Stimulated activated CD4-positive, alpha-beta T cell treated with anti-CD3 and anti-CD28 coated beads, Interleukin-12 subunit alpha, Interleukin-12 subunit beta, amount 100 ng/mL, for 4 hours (primary cell): Measurements from ENCODE around the gene RNU6-7.

Experiments used
- DNase-seq: peaks from one replicate; pipeline ENCODE4 v3.0.0-alpha.2; 2020

Gene RNU6-7

GRCh38 chr14:32205984-32206383, 4.1 kb downstream of the RNU6-7 start:
- DNase-seq = no peak

DNA sequence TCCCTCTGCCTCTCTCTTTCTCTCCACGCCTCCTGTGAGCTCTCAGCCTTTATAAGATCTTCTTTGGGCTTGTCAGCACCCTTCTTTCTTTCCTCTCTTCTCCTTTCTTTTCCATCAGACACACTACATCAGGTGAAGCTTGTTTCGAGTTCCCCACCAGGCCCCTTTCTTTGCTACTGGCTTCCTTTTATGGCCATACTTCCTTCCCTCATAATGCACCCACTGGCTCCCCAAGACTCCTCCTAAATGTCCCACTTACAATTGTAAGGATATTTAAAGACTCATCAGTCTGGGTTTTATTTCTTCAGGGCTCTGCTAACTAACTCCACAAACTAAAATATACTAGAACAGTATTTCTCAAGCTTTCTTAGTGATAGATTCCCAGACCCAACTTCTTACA, 4.7 kb downstream of the RNU6-7 start:
- no peak for DNase-seq

GRCh38 chr14:32208490-32208889, 6.6 kb downstream of the RNU6-7 start:
- no peak for DNase-seq

DNA sequence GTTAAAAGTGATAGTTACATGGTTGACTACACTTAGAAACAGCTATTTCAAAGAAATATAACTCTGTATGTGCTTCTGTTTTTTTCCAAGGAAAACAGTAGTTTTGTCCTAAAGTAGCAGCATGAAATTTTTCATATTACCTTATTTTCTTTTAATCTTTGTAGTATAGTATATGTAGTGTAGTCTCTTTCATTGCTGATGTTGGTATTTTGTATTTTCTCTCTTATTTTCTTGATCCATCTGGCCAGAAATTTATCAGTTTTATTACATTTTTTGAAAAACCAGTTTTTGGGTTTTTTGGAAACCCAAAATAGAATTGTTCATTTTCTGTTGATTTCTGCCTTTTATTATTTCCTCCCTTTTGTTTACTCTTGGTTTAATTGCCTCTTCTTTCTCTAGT, 7.6 kb downstream of the RNU6-7 start:
- no peak for DNase-seq

- no peak for DNase-seq
Observed at GRCh38 chr14:32211068-32211404, 9.2 kb downstream of the RNU6-7 start.

DNA sequence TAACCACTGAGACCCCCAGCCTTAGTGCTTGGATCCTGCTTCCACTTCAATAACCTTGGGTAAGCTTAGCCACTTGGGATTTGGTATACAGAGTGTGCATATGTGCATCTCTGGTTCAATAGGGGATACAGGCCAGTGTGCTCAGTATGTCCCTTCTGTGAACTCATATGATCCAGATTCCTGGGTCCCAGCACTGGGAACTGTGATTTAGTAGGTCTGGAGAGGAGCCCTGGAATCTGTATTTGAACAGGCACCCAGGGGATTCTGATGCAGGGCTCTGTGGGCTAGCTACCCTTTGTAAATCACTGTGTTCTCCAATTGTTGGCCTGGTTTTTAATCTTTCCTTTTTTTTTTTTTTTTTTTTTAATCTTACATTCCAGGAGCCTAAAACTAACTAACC, 11.0 kb downstream of the RNU6-7 start:
- DNase-seq = no peak

DNA sequence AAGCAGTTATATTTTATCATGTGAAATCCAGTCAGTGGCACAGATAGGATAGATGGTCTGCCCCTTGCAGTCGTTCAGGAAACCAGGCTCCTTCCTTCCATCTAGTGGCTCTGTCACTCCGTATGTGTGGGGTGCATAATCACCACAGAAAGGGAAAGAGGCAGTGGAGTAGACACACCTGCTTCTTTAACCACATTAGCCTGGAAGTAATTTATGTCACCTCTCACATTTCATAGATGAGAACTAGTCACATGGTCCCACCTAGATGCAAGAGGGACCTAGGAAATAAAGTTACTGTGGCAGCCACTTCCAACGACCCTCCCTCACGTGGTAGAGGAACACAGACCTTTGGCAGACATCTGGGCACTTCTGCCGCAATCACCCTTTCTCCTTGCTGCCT, 15.5 kb downstream of the RNU6-7 start:
- DNase-seq = no peak

- DNase-seq = no peak
Observed at GRCh38 chr14:32224737-32225377, 23.0 kb downstream of the RNU6-7 start.

DNA sequence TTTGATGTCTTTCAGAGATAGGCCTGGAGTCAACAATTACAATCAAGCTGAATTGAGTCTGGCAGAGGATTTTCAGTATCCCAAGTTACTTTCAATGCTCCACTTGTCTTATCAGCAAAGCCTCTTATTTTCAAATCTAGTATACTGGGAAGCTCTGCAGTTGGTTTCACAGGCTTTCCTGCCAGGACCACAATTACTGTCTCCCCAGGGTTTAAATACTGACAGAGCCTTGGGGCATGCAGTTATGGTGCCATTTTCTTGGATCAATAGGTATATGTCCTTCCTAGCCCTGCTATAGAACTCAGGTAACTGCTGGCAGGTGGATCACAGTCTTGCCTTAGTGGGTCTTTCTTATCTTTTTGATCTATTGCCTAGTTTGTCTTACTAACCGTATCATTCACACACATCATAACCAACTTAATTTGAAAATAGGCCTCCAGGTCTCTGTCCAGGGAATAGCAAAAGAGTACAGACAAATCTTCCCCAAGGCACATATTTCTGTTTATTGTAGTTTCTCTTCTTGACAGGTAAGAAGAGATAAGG, 23.6 kb downstream of the RNU6-7 start:
- no peak for DNase-seq

DNA sequence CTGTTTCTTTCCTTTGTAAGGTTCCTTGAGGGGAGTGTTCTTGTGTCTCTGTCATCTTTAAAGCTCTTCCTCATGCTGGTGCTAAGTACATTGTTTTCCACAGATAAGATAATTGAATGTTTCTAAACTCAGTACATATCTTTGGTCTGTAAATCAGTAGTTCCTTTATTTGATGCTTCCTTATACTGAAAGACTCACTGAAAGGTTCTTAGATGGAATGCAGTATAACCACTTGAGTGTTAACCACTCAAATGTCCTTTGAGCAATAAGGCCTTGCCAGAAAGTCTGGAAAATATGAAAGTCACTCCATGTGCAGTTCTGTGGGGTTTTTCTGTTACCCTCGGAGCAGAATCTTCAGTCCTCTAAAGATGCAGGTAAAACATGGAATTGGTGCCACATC, 24.2 kb downstream of the RNU6-7 start:
- no peak for DNase-seq

- DNase-seq = no peak
Observed at GRCh38 chr14:32230181-32230580, 28.3 kb downstream of the RNU6-7 start.

DNA sequence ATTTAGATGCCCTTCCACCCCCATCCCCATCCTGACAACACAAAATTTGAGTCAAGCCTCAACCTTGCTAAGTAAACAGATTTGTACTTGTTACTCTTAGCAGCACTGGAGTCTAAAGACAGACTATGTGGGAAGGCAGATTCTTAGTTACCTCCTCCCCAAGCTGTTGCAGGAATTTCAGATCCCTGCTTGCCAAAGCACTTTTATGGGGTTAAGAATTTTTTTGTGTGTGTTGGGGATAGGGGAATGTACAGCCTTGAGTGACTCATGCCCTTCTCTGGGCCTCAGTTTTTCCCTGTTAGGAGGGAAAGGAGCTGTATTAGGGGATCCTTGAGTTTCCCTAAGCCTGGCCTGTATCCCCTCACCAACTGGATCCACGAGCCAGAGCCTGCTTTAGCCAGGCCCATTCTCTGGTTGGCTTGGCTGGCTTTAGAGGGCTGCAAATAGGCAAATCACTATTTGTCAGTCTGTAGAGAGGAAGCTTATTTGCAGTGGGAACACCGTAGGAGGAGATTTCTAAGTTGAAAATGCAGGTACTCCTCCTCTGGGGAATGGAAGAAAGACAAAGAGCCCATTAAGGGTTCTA, 28.9 kb downstream of the RNU6-7 start:
- no peak for DNase-seq

- DNase-seq = no peak
Observed at GRCh38 chr14:32232481-32232880, 30.6 kb downstream of the RNU6-7 start.

DNA sequence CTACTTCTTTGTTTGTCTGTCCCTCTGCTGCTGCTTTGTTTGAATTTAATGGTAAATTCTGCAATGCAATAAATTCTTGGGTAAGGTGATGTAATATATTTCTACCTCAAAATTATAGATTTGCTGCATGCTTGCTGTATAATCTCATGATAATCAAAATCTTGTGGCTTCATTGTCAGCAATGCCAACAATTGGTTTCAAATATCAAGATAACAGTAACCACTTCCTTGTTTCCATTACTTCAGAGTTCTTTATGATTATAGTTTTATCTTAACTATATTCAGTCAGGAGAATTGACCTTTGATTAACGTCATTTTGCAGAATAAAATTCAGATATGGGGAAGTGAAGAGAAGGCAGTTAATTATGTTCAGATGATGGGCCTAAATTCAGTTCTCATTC, 31.4 kb downstream of the RNU6-7 start:
- no peak for DNase-seq

DNA sequence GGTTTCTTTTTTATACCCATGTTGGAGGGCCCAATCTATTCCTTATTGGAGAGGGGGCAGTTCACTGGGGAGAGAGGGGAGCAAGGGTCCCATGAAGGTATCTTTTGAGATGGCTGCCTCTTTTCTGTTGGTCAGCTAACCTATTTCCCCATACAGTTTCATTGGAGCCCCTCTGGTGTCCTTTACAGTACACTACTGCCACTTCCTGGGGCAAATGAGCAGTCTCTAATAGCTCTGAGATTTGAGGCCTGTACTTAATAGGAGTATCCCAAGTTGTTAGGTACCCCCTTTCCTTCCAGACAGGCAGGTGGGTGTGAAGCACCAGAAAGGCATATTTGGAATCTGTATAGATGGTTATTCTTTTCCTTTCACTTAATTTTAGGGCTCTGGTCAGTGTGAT, 42.6 kb downstream of the RNU6-7 start:
- no peak for DNase-seq

DNA sequence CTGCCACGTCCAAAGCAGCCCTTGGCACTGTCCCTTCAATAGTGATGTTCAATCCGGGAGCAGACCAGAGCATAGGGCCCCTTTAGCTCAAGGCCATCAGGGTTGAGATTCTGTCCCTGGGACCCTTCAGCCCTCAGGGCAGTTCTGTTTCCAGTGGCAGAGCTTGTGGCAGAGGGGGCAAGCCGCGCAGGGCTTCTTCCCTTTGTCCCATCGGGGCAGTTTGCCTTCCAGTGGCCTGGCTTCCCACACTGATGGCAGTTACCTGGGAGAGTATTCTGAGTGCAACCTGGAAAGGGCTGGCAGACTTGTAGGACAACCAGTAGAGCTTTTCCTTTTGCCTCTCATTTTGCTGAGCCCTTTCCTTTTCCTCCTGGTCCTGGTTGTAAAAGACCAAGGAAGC, 44.9 kb downstream of the RNU6-7 start:
- DNase-seq = no peak

- no peak for DNase-seq
Observed at GRCh38 chr14:32249371-32249770, 47.5 kb downstream of the RNU6-7 start.

DNA sequence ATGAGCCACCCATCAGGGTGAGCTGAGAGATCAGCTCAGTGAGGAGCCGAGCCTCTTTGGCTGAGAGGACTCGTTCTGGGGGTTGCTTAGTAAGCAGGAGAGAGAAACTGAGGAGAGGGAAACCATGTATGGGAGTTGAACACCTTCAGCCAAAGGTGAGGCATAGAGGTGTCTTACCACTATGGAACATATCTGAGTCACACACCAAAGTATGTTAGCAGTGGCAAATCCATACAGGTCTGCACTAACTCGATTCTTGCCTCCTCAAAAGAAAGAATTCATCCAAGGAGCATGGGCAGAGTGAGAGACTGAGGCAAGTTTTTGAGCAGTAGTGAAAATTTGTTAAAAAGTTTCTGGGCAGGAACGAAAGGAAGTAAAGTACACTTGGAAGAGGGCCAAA, 47.9 kb downstream of the RNU6-7 start:
- DNase-seq = no peak

DNA sequence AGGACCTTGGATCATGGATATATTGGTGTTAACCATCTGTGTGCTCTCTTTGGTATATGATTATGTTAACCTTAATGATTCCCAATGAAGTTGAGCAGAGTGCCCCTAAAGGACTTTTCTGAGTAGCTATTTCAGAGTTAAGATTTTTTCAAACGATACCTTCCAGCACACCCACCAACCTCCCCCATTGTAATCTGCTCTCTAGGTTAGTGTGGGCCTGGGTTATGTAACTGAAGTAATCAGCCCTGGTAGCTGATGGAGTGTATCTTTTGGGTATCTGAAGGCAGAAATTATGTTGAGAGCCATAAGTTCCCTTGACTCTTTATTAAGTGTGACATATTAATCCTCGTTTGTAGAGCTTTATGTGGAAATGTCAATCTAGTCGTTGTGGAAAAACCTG, 48.8 kb downstream of the RNU6-7 start:
- no peak for DNase-seq

GRCh38 chr14:32251530-32251929, 49.7 kb downstream of the RNU6-7 start:
- DNase-seq = no peak
